ENCODE measurements around the gene MYPOP. TPM values are rescaled to one million over a fixed set of nuclear protein-coding genes. Genes with fewer than 3 reads are reported as not detected.

MYPOP gene
- total and polyA plus RNA-seq, 9 of the 15 experiments (the other 6 are each of a cell fraction or from before 2014, with no cell fraction given) = 0.32 to 7.6 (median 1.6) TPM

DNA sequence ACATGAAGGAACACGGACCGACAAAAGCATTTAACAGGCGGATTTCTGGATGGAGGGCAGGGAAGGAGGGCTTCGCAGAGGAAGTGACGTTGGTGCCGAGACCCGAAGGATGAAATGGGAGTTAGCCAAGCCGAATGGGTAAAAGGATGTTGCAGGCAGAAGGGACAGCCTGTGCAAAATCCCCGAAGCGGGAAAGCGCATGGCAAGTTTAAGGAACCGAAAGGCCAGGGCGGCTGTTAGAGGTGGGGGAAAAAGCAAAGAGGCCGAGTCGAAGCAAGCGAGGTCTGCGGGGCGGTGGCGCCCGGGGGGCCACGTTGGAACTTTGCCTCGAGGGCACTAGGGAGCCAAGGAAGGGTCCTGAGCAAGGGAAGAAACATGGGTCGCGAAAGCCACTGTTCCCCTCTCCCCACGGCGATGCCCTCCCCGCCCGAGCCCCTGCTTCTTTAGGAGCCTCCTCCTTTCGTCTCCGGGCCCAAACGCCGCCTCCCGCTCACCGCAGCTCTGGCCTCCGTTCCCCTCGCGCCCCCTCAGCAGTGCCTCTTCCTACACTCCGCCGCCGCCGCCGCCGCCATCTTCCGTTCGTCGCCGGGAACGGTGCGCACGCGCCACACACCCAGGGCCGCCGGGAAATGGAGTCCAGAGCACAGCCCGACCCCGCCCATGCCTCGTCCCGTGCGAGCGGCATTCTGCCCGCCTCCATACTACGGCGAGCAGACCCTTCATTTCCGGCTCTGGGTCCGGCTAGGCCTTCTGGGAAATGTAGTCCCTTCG is 39.7 kb downstream of the MYPOP start, which contains the start of gene SYMPK (continued):
- peak; percentile 73 for TF ChIP-seq POLR2B (IDR thresholded peaks at IDR 0.05; ENCODE audit: low read depth, partially characterized antibody)
- no peak for TF ChIP-seq ZFP91 (CRISPR knock-in tag; IDR thresholded peaks at IDR 0.05)
- no peak for TF ChIP-seq XRCC3 (IDR thresholded peaks at IDR 0.05)
- TF ChIP-seq, protein P1, sequence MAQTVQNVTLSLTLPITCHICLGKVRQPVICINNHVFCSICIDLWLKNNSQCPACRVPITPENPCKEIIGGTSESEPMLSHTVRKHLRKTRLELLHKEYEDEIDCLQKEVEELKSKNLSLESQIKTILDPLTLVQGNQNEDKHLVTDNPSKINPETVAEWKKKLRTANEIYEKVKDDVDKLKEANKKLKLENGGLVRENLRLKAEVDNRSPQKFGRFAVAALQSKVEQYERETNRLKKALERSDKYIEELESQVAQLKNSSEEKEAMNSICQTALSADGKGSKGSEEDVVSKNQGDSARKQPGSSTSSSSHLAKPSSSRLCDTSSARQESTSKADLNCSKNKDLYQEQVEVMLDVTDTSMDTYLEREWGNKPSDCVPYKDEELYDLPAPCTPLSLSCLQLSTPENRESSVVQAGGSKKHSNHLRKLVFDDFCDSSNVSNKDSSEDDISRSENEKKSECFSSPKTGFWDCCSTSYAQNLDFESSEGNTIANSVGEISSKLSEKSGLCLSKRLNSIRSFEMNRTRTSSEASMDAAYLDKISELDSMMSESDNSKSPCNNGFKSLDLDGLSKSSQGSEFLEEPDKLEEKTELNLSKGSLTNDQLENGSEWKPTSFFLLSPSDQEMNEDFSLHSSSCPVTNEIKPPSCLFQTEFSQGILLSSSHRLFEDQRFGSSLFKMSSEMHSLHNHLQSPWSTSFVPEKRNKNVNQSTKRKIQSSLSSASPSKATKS (CRISPR knock-in tag; IDR thresholded peaks at IDR 0.05) = no peak
- 0 out of 2 replicates have a peak, but pooled peaks have one; percentile 22 for TF ChIP-seq TGIF2 (CRISPR knock-in tag; IDR thresholded peaks at IDR 0.05)
- no peak for TF ChIP-seq PPARD (CRISPR knock-in tag; IDR thresholded peaks at IDR 0.05)
- TF ChIP-seq KLF16 (IDR thresholded peaks at IDR 0.05) = no peak
- no peak for TF ChIP-seq SAFB2 (IDR thresholded peaks at IDR 0.05; ENCODE audit: borderline replicate concordance, low read depth, low read length, severe bottlenecking)
- TF ChIP-seq, protein P2, sequence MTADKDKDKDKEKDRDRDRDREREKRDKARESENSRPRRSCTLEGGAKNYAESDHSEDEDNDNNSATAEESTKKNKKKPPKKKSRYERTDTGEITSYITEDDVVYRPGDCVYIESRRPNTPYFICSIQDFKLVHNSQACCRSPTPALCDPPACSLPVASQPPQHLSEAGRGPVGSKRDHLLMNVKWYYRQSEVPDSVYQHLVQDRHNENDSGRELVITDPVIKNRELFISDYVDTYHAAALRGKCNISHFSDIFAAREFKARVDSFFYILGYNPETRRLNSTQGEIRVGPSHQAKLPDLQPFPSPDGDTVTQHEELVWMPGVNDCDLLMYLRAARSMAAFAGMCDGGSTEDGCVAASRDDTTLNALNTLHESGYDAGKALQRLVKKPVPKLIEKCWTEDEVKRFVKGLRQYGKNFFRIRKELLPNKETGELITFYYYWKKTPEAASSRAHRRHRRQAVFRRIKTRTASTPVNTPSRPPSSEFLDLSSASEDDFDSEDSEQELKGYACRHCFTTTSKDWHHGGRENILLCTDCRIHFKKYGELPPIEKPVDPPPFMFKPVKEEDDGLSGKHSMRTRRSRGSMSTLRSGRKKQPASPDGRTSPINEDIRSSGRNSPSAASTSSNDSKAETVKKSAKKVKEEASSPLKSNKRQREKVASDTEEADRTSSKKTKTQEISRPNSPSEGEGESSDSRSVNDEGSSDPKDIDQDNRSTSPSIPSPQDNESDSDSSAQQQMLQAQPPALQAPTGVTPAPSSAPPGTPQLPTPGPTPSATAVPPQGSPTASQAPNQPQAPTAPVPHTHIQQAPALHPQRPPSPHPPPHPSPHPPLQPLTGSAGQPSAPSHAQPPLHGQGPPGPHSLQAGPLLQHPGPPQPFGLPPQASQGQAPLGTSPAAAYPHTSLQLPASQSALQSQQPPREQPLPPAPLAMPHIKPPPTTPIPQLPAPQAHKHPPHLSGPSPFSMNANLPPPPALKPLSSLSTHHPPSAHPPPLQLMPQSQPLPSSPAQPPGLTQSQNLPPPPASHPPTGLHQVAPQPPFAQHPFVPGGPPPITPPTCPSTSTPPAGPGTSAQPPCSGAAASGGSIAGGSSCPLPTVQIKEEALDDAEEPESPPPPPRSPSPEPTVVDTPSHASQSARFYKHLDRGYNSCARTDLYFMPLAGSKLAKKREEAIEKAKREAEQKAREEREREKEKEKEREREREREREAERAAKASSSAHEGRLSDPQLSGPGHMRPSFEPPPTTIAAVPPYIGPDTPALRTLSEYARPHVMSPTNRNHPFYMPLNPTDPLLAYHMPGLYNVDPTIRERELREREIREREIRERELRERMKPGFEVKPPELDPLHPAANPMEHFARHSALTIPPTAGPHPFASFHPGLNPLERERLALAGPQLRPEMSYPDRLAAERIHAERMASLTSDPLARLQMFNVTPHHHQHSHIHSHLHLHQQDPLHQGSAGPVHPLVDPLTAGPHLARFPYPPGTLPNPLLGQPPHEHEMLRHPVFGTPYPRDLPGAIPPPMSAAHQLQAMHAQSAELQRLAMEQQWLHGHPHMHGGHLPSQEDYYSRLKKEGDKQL (CRISPR knock-in tag; IDR thresholded peaks at IDR 0.05; ENCODE audit: borderline replicate concordance) = no peak
- TF ChIP-seq MAZ (CRISPR knock-in tag; conservative IDR thresholded peaks at IDR 0.05 in 1 of 2, IDR thresholded peaks at IDR 0.05 in 1 of 2) = peak; percentile 54 to 79; a peak in 3 of 4 replicates
- no peak for TF ChIP-seq ASH1L (IDR thresholded peaks at IDR 0.05; ENCODE audit: borderline replicate concordance, low read depth, partially characterized antibody)
- no peak for TF ChIP-seq CBX5 (IDR thresholded peaks at IDR 0.05; ENCODE audit: borderline replicate concordance, low read depth)
- TF ChIP-seq, protein P3, sequence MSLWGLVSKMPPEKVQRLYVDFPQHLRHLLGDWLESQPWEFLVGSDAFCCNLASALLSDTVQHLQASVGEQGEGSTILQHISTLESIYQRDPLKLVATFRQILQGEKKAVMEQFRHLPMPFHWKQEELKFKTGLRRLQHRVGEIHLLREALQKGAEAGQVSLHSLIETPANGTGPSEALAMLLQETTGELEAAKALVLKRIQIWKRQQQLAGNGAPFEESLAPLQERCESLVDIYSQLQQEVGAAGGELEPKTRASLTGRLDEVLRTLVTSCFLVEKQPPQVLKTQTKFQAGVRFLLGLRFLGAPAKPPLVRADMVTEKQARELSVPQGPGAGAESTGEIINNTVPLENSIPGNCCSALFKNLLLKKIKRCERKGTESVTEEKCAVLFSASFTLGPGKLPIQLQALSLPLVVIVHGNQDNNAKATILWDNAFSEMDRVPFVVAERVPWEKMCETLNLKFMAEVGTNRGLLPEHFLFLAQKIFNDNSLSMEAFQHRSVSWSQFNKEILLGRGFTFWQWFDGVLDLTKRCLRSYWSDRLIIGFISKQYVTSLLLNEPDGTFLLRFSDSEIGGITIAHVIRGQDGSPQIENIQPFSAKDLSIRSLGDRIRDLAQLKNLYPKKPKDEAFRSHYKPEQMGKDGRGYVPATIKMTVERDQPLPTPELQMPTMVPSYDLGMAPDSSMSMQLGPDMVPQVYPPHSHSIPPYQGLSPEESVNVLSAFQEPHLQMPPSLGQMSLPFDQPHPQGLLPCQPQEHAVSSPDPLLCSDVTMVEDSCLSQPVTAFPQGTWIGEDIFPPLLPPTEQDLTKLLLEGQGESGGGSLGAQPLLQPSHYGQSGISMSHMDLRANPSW (CRISPR knock-in tag; IDR thresholded peaks at IDR 0.05) = no peak
- no peak for TF ChIP-seq EP300 (IDR thresholded peaks at IDR 0.05; ENCODE audit: low read length)
- TF ChIP-seq ZNF695 (CRISPR knock-in tag; IDR thresholded peaks at IDR 0.05) = no peak
